GM08714 (cell line): ENCODE measurements around the gene HACD4.

Source experiments
- H3K4me3 ChIP-seq: fragments of 200-500 bp; sonication (Bioruptor generic); 2 replicates; pipeline ENCODE4 v1.5.1; 2014; ENCODE audit warnings: mild to moderate bottlenecking, low read length, inconsistent platforms
- ZNF274 ChIP-seq: IDR thresholded peaks from 2 replicates; pipeline ENCODE4 v1.6.1; 2012; ENCODE audit warnings: mild to moderate bottlenecking, low read depth, low read length

Gene HACD4

GRCh38 chr9:21030389-21031035, 928 bp downstream of the HACD4 start:
- TF ChIP-seq ZNF274, result no peak
- peak overlapping the region; percentile 61; the same call in 1 of the 2 replicates for H3K4me3 ChIP-seq

GRCh38 chr9:21029661-21030060, 1.8 kb downstream of the HACD4 start:
- H3K4me3 ChIP-seq, result no peak overlapping the region
- no peak for TF ChIP-seq ZNF274

GRCh38 chr9:21028466-21028865, 3.0 kb downstream of the HACD4 start:
- TF ChIP-seq ZNF274, result no peak
- H3K4me3 ChIP-seq, result no peak overlapping the region

GRCh38 chr9:21027295-21027694, 4.1 kb downstream of the HACD4 start:
- TF ChIP-seq ZNF274, result no peak
- H3K4me3 ChIP-seq, result no peak overlapping the region

GRCh38 chr9:21023861-21024260, 7.6 kb downstream of the HACD4 start:
- no peak overlapping the region for H3K4me3 ChIP-seq
- TF ChIP-seq ZNF274, result no peak

GRCh38 chr9:21018177-21018576, 13.3 kb downstream of the HACD4 start:
- no peak overlapping the region for H3K4me3 ChIP-seq
- no peak for TF ChIP-seq ZNF274

- no peak overlapping the region for H3K4me3 ChIP-seq
- TF ChIP-seq ZNF274, result no peak
Observed at GRCh38 chr9:21016701-21017491, 14.5 kb downstream of the HACD4 start.

GRCh38 chr9:21015995-21016394, 15.4 kb downstream of the HACD4 start:
- H3K4me3 ChIP-seq, result no peak overlapping the region
- TF ChIP-seq ZNF274, result no peak

- H3K4me3 ChIP-seq, result no peak overlapping the region
- no peak for TF ChIP-seq ZNF274
Observed at GRCh38 chr9:21015129-21015815, 16.2 kb downstream of the HACD4 start.

GRCh38 chr9:21002040-21002439, 29.4 kb downstream of the HACD4 start:
- H3K4me3 ChIP-seq, result no peak overlapping the region
- TF ChIP-seq ZNF274, result no peak

- no peak for TF ChIP-seq ZNF274
- no peak overlapping the region for H3K4me3 ChIP-seq
Observed at GRCh38 chr9:21001581-21001980, 29.9 kb downstream of the HACD4 start.

- H3K4me3 ChIP-seq, result no peak overlapping the region
- TF ChIP-seq ZNF274, result no peak
Observed at GRCh38 chr9:20997503-20998076, 33.9 kb downstream of the HACD4 start.

GRCh38 chr9:20996809-20997208, 34.6 kb downstream of the HACD4 start:
- TF ChIP-seq ZNF274, result no peak
- H3K4me3 ChIP-seq, result no peak overlapping the region

- no peak overlapping the region for H3K4me3 ChIP-seq
- no peak for TF ChIP-seq ZNF274
Observed at GRCh38 chr9:20995616-20996015, 35.8 kb downstream of the HACD4 start.
